ENCODE data around the gene GPX3.

The GPX3 gene

GRCh38 chr5:151058891-151059489 is 38.6 kb downstream of the GPX3 start:
- no peak for DNase-seq

GRCh38 chr5:151060742-151061141 is 40.4 kb downstream of the GPX3 start:
- no peak for DNase-seq

GRCh38 chr5:151062405-151063141 is 42.2 kb downstream of the GPX3 start:
- no peak for DNase-seq

GRCh38 chr5:151063142-151063989 is 43.0 kb downstream of the GPX3 start:
- DNase-seq = no peak

GRCh38 chr5:151064916-151065499 is 44.6 kb downstream of the GPX3 start:
- no peak for DNase-seq

- DNase-seq = no peak
These were observed 45.2 kb downstream of the GPX3 start for GRCh38 chr5:151065609-151066008.

GRCh38 chr5:151066920-151067319 is 46.5 kb downstream of the GPX3 start:
- no peak for DNase-seq

GRCh38 chr5:151067632-151068432 is 47.4 kb downstream of the GPX3 start:
- DNase-seq = no peak

- DNase-seq = no peak
These were observed 48.2 kb downstream of the GPX3 start for GRCh38 chr5:151068433-151069197.

GRCh38 chr5:151070449-151070848 is 50.1 kb downstream of the GPX3 start:
- no peak for DNase-seq

GRCh38 chr5:151071021-151071420 is 50.6 kb downstream of the GPX3 start:
- DNase-seq = no peak

- no peak for DNase-seq
These were observed 51.6 kb downstream of the GPX3 start for GRCh38 chr5:151071848-151072629.

GRCh38 chr5:151072630-151073025 is 52.2 kb downstream of the GPX3 start:
- DNase-seq = no peak

- no peak for DNase-seq
These were observed 52.9 kb downstream of the GPX3 start for GRCh38 chr5:151073280-151073679.

- no peak for DNase-seq
These were observed 54.2 kb downstream of the GPX3 start for GRCh38 chr5:151074557-151074956.

- no peak for DNase-seq
These were observed 55.4 kb downstream of the GPX3 start for GRCh38 chr5:151075698-151076331.

- DNase-seq = no peak
These were observed 56.2 kb downstream of the GPX3 start for GRCh38 chr5:151076616-151077015.

- DNase-seq = no peak
These were observed 57.0 kb downstream of the GPX3 start for GRCh38 chr5:151077419-151077818.

- DNase-seq = no peak
These were observed 57.6 kb downstream of the GPX3 start for GRCh38 chr5:151077967-151078366.
